GDM1 (cell line): ENCODE results near the gene CYFIP1.

Experiments used
- DNase-seq: peaks from one replicate; lab custom pipeline; 2025; lab: John Stamatoyannopoulos, UW

The CYFIP1 gene

GRCh38 chr15:22950256-22950990 is 29.7 kb downstream of the CYFIP1 start:
- no peak for DNase-seq

GRCh38 chr15:22949074-22949547 is 31.1 kb downstream of the CYFIP1 start:
- DNase-seq = peak; percentile 33

GRCh38 chr15:22948056-22948455 is 32.1 kb downstream of the CYFIP1 start:
- no peak for DNase-seq

GRCh38 chr15:22947101-22948000 is 32.8 kb downstream of the CYFIP1 start:
- DNase-seq = no peak

GRCh38 chr15:22945071-22945470 is 35.1 kb downstream of the CYFIP1 start:
- DNase-seq = no peak

- DNase-seq = no peak
Observed at GRCh38 chr15:22944651-22945050, 35.5 kb downstream of the CYFIP1 start.

- DNase-seq = no peak
Observed at GRCh38 chr15:22942877-22943276, 37.3 kb downstream of the CYFIP1 start.

- no peak for DNase-seq
Observed at GRCh38 chr15:22942306-22942855, 37.8 kb downstream of the CYFIP1 start.

- no peak for DNase-seq
Observed at GRCh38 chr15:22941179-22941578, 39.0 kb downstream of the CYFIP1 start.

- DNase-seq = no peak
Observed at GRCh38 chr15:22939652-22940061, 40.5 kb downstream of the CYFIP1 start.

- DNase-seq = no peak
Observed at GRCh38 chr15:22939051-22939450, 41.1 kb downstream of the CYFIP1 start.

- no peak for DNase-seq
Observed at GRCh38 chr15:22936577-22937472, 43.3 kb downstream of the CYFIP1 start.

GRCh38 chr15:22933641-22934061 is 46.5 kb downstream of the CYFIP1 start:
- DNase-seq = no peak

GRCh38 chr15:22931784-22932536 is 48.2 kb downstream of the CYFIP1 start:
- no peak for DNase-seq

GRCh38 chr15:22930782-22931484 is 49.2 kb downstream of the CYFIP1 start:
- DNase-seq = no peak

GRCh38 chr15:22927761-22928160 is 52.4 kb downstream of the CYFIP1 start:
- no peak for DNase-seq

- DNase-seq = no peak
Observed at GRCh38 chr15:22925875-22926274, 54.3 kb downstream of the CYFIP1 start.

- DNase-seq = no peak
Observed at GRCh38 chr15:22922003-22922402, 58.2 kb downstream of the CYFIP1 start.

- no peak for DNase-seq
Observed at GRCh38 chr15:22919171-22919570, 61.0 kb downstream of the CYFIP1 start.

- no peak for DNase-seq
Observed at GRCh38 chr15:22918596-22919140, 61.5 kb downstream of the CYFIP1 start.
